Neural progenitor cell (in vitro differentiated cells): ENCODE data around the gene PCDH9. TPM values are rescaled to one million over a fixed set of nuclear protein-coding genes. Genes with fewer than 3 reads are reported as not detected.

Source experiments
- DNase-seq: peaks from one replicate; pipeline ENCODE4 v3.0.0-alpha.2; 2016; ENCODE audit warnings: low spot score
- H2AFZ ChIP-seq: fragments of 200-600 bp; sonication (generic); replicated peaks from 2 replicates; pipeline ENCODE4 v1.6.1; 2016; ENCODE audit warnings: antibody characterized with exemption
- H3F3A ChIP-seq: fragments of 200-600 bp; sonication (generic); 2 replicates; pipeline ENCODE4 v1.6.1; 2016; ENCODE audit warnings: antibody characterized with exemption, low read depth
- H3K27ac ChIP-seq: fragments of 200-600 bp; sonication (generic); 2 replicates; pipeline ENCODE4 v1.5.1; 2016; ENCODE audit warnings: mild to moderate bottlenecking
- H3K27me3 ChIP-seq: fragments of 200-600 bp; sonication (generic); 2 replicates; pipeline ENCODE4 v1.6.1; 2016; ENCODE audit warnings: mild to moderate bottlenecking, moderate library complexity
- H3K36me3 ChIP-seq: fragments of 200-600 bp; sonication (generic); 2 replicates; pipeline ENCODE4 v1.5.1; 2016
- H3K4me1 ChIP-seq: fragments of 200-600 bp; sonication (generic); 2 replicates; pipeline ENCODE4 v1.6.1; 2016; ENCODE audit warnings: mixed run types
- H3K4me2 ChIP-seq: fragments of 200-600 bp; sonication (generic); 2 replicates; pipeline ENCODE4 v1.6.1; 2016
- H3K4me3 ChIP-seq: fragments of 200-600 bp; sonication (generic); 2 replicates; pipeline ENCODE4 v1.5.1; 2016
- H3K79me2 ChIP-seq: fragments of 200-600 bp; sonication (generic); 2 replicates; pipeline ENCODE4 v1.6.1; 2016; ENCODE audit warnings: low read depth
- H3K9ac ChIP-seq: fragments of 200-600 bp; sonication (generic); 2 replicates; pipeline ENCODE4 v1.6.1; 2016
- H3K9me3 ChIP-seq: fragments of 200-600 bp; sonication (generic); 2 replicates; pipeline ENCODE4 v1.5.1; 2016; ENCODE audit warnings: low read depth
- H4K20me1 ChIP-seq: fragments of 200-600 bp; sonication (generic); 2 replicates; pipeline ENCODE4 v1.6.1; 2016; ENCODE audit warnings: low read depth
- H3K27ac Mint-ChIP-seq: 3 replicates; pipeline ENCODE4 v1.8.0; 2021; ENCODE audit warnings: mixed read lengths
- H3K27me3 Mint-ChIP-seq: 2 replicates; pipeline ENCODE4 v1.8.0; 2022; ENCODE audit warnings: low read depth, mild to moderate bottlenecking, inconsistent platforms, moderate library complexity, mixed read lengths; ENCODE audit not compliant: insufficient read depth
- H3K36me3 Mint-ChIP-seq: 3 replicates; pipeline ENCODE4 v1.8.0; 2021; ENCODE audit warnings: mixed read lengths
- H3K4me1 Mint-ChIP-seq: 3 replicates; pipeline ENCODE4 v1.8.0; 2021; ENCODE audit warnings: mixed read lengths
- H3K4me3 Mint-ChIP-seq: 3 replicates; pipeline ENCODE4 v1.8.0; 2021; ENCODE audit warnings: mild to moderate bottlenecking, moderate library complexity, mixed read lengths
- H3K9me3 Mint-ChIP-seq: 3 replicates; pipeline ENCODE4 v1.8.0; 2020; ENCODE audit warnings: mixed read lengths
- EZH2 ChIP-seq: fragments of 200-600 bp; sonication (generic); IDR thresholded peaks from 2 replicates; pipeline ENCODE4 v1.6.1; 2017; ENCODE audit warnings: antibody characterized with exemption, mild to moderate bottlenecking, moderate library complexity
- EZH2phosphoT487 ChIP-seq: fragments of 200-600 bp; sonication (generic); IDR thresholded peaks from 2 replicates; pipeline ENCODE4 v1.6.1; 2017; ENCODE audit warnings: antibody characterized with exemption
- total RNA-seq: library from RNA; depleted of rRNA; stranded (reverse); fragments of >200 nt; gene quantifications from 2 replicates; pipeline ENCODE4 v1.2.3, GENCODE V29; 2015; ENCODE audit warnings: low replicate concordance
- TF ChIP-seq, protein P1 (sequence below): fragments of 200-600 bp; sonication (generic); IDR thresholded peaks from 2 replicates; pipeline ENCODE4 v1.5.1; 2017; ENCODE audit warnings: antibody characterized with exemption, mild to moderate bottlenecking

Gene PCDH9
- total RNA-seq, 1 donor from 2014 or later: 0.24 TPM

DNA sequence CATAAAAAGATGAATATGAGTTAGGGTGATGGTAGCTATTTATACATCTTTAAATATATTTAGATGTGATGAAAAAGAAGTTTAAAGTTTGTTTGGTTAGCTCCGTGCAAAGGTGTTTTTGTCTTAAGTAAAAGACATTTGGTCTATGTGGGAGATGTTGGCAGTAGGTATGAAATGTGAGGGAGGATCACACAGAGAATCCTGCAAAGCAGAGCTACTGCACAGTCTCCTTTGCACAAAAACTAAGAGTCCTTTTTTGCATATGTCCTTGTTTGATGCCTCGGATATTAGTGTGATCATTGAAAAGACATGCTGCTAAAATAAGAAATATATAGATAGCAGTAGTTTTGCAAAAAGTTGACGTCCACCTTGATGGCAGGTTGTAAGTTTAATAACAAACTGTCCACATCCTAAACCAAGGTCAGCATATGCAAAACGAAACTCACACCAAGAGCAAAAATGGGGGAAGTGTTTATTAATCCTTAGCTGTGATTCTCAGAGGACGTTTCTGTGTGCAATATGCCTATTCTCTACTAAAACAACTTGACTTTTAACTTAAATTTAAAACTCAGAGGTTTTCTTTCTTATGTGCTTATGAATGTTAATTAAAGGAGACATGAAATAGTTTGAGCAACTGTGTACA, 870.1 kb downstream of the PCDH9 start:
- no peak for DNase-seq
- no peaks in the 10 kb centered on the region for H3K4me1 Mint-ChIP-seq

DNA sequence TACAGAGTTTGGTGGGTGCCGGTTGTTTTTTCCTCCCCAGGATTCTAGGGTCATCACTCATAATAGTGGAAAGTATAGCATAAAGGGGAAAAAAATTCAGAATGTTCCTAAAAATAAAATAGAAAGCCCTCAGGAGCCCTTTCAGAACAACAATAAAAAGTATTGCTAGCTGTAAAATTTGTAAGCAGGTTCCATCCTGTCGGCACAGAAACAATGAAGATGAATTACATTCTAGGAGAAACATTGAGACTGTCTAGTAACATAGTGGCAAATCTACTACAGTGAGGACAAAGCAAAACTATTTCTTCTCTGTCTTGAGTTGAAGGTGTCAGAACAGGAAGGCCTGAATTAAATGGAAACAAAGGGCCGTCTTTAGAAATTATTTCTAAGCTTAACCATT, 870.7 kb downstream of the PCDH9 start:
- no peaks in the 10 kb centered on the region for H3K27me3 ChIP-seq
- no peak overlapping the region for H3K4me2 ChIP-seq
- no peak overlapping the region for H2AFZ ChIP-seq
- DNase-seq: no peak
- H3K9ac ChIP-seq: no peak overlapping the region
- Mint-ChIP-seq H3K9me3 (no peaks in the 10 kb centered on the region), H3K36me3 (no peaks in the 10 kb centered on the region), H3K27me3 (no peaks in the 10 kb centered on the region), H3K27ac (no peak overlapping the region), H3K4me1 (peaks cover 2% of the 10 kb centered on the region), H3K4me3 (no peak overlapping the region)
- no peak for TF ChIP-seq EZH2phosphoT487
- no peak for TF ChIP-seq EZH2
- TF ChIP-seq, protein P1, sequence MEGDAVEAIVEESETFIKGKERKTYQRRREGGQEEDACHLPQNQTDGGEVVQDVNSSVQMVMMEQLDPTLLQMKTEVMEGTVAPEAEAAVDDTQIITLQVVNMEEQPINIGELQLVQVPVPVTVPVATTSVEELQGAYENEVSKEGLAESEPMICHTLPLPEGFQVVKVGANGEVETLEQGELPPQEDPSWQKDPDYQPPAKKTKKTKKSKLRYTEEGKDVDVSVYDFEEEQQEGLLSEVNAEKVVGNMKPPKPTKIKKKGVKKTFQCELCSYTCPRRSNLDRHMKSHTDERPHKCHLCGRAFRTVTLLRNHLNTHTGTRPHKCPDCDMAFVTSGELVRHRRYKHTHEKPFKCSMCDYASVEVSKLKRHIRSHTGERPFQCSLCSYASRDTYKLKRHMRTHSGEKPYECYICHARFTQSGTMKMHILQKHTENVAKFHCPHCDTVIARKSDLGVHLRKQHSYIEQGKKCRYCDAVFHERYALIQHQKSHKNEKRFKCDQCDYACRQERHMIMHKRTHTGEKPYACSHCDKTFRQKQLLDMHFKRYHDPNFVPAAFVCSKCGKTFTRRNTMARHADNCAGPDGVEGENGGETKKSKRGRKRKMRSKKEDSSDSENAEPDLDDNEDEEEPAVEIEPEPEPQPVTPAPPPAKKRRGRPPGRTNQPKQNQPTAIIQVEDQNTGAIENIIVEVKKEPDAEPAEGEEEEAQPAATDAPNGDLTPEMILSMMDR: no peak
- no peak overlapping the region for H3K4me3 ChIP-seq
- H3K27ac ChIP-seq: no peak overlapping the region
- H3F3A ChIP-seq: no peaks in the 10 kb centered on the region
- peaks cover 18% of the 10 kb centered on the region for H3K4me1 ChIP-seq
- H4K20me1 ChIP-seq: no peaks in the 10 kb centered on the region
- H3K36me3 ChIP-seq: no peaks in the 10 kb centered on the region
- no peaks in the 10 kb centered on the region for H3K9me3 ChIP-seq
- no peaks in the 10 kb centered on the region for H3K79me2 ChIP-seq

More for the DNA sequence above, 870.1 kb downstream of the PCDH9 start:
- no peak overlapping the region for H3K4me2 ChIP-seq
- no peaks in the 10 kb centered on the region for H3K9me3 Mint-ChIP-seq
- no peaks in the 10 kb centered on the region for H3K27me3 ChIP-seq
- TF ChIP-seq EZH2phosphoT487 (no peak), EZH2 (no peak)
- TF ChIP-seq, protein P1: no peak
- H3K27ac ChIP-seq: no peak overlapping the region
- no peaks in the 10 kb centered on the region for H4K20me1 ChIP-seq
- no peak overlapping the region for H3K9ac ChIP-seq
- no peaks in the 10 kb centered on the region for H3K27me3 Mint-ChIP-seq
- no peak overlapping the region for H3K27ac Mint-ChIP-seq
- H3K4me3 ChIP-seq: no peak overlapping the region
- H3K36me3 ChIP-seq: no peaks in the 10 kb centered on the region
- H3K36me3 Mint-ChIP-seq: no peaks in the 10 kb centered on the region
- H3F3A ChIP-seq: no peaks in the 10 kb centered on the region
- H2AFZ ChIP-seq: no peak overlapping the region
- H3K79me2 ChIP-seq: no peaks in the 10 kb centered on the region
- H3K9me3 ChIP-seq: no peaks in the 10 kb centered on the region
- H3K4me3 Mint-ChIP-seq: no peak overlapping the region
- peaks cover 18% of the 10 kb centered on the region for H3K4me1 ChIP-seq

DNA sequence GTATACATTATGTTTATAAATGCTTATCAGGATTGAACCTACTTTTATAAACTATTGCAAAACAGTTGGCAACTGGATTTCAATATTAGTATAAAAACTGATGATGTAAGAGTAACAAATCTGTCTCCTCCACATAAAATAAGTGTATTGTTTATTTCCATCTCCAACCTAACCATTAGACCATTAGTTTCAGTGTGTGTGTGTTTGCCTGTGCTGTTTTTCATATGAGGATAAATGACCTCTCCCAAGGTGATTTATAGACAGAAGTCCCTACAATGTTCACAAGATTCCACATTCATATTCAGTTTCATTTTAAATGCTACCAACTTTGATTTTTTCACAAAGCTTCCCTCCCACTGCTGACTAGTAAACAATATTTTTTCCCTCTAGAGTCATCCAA, 871.6 kb downstream of the PCDH9 start:
- H3K27ac ChIP-seq: no peak overlapping the region
- no peak for DNase-seq
- no peaks in the 10 kb centered on the region for H3F3A ChIP-seq
- no peak overlapping the region for H2AFZ ChIP-seq
- Mint-ChIP-seq H3K27me3 (no peaks in the 10 kb centered on the region), H3K4me1 (peaks cover 7% of the 10 kb centered on the region), H3K27ac (no peak overlapping the region), H3K36me3 (no peaks in the 10 kb centered on the region), H3K9me3 (no peaks in the 10 kb centered on the region), H3K4me3 (no peak overlapping the region)
- H3K79me2 ChIP-seq: no peaks in the 10 kb centered on the region
- H3K36me3 ChIP-seq: no peaks in the 10 kb centered on the region
- H3K9ac ChIP-seq: no peak overlapping the region
- TF ChIP-seq, protein P1: no peak
- TF ChIP-seq EZH2 (no peak), EZH2phosphoT487 (no peak)
- H3K4me3 ChIP-seq: no peak overlapping the region
- peaks cover 18% of the 10 kb centered on the region for H3K4me1 ChIP-seq
- H3K4me2 ChIP-seq: no peak overlapping the region
- no peaks in the 10 kb centered on the region for H3K9me3 ChIP-seq
- no peaks in the 10 kb centered on the region for H3K27me3 ChIP-seq
- H4K20me1 ChIP-seq: no peaks in the 10 kb centered on the region
